ENCODE measurements around the gene SMARCA1. TPM values are rescaled to one million over a fixed set of nuclear protein-coding genes. Genes with fewer than 3 reads are reported as not detected.

Gene SMARCA1
- total and polyA plus RNA-seq, 2 of the 13 experiments (the other 11 are each of a cell fraction or from before 2014, with no cell fraction given): 97.7 to 145 TPM

GRCh38 chrX:129540722-129541184 lies 17.5 kb upstream of the SMARCA1 start (continued):
- no peak for TF ChIP-seq HNF1A (IDR thresholded peaks at IDR 0.05; ENCODE audit: low read depth)
- TF ChIP-seq HNF1A (CRISPR knock-in tag; IDR thresholded peaks at IDR 0.05; ENCODE audit: borderline replicate concordance): no peak
- no peak for TF ChIP-seq SALL2 (CRISPR knock-in tag; IDR thresholded peaks at IDR 0.05)
- no peak for TF ChIP-seq STAT5B (CRISPR knock-in tag; IDR thresholded peaks at IDR 0.05)
- no peak for TF ChIP-seq ZNF543 (CRISPR knock-in tag; IDR thresholded peaks at IDR 0.05)
- no peak for TF ChIP-seq ZNF713 (CRISPR knock-in tag; IDR thresholded peaks at IDR 0.05)
- no peak for TF ChIP-seq ZNF331 (CRISPR knock-in tag; IDR thresholded peaks at IDR 0.05)
- no peak for TF ChIP-seq GABPB1 (CRISPR knock-in tag; IDR thresholded peaks at IDR 0.05)
- TF ChIP-seq ASH2L (IDR thresholded peaks at IDR 0.05; ENCODE audit: insufficient read length, low read depth, low read length): no peak
- no peak for TF ChIP-seq ZNF841 (CRISPR knock-in tag; IDR thresholded peaks at IDR 0.05; ENCODE audit: borderline replicate concordance)
- no peak for TF ChIP-seq SNAPC4 (CRISPR knock-in tag; IDR thresholded peaks at IDR 0.05)
- TF ChIP-seq ZNF775 (CRISPR knock-in tag; IDR thresholded peaks at IDR 0.05; ENCODE audit: borderline replicate concordance): no peak
- no peak for TF ChIP-seq ZNF792 (CRISPR knock-in tag; IDR thresholded peaks at IDR 0.05)
- peak; percentile 77 for TF ChIP-seq ZNF652 (CRISPR knock-in tag; IDR thresholded peaks at IDR 0.05; ENCODE audit: borderline replicate concordance, low read depth)
- no peak for TF ChIP-seq CTCF (CRISPR knock-in tag; IDR thresholded peaks at IDR 0.05)
- no peak for TF ChIP-seq HMG20A (CRISPR knock-in tag; IDR thresholded peaks at IDR 0.05; ENCODE audit: borderline replicate concordance)
- no peak for TF ChIP-seq ATF1 (CRISPR knock-in tag; IDR thresholded peaks at IDR 0.05)
- TF ChIP-seq CHD2 (IDR thresholded peaks at IDR 0.05; ENCODE audit: low read depth, low read length): no peak
- TF ChIP-seq FOXP4 (CRISPR knock-in tag; IDR thresholded peaks at IDR 0.05): no peak
